ENCODE measurements around the gene MKNK2.

MKNK2 gene

DNA sequence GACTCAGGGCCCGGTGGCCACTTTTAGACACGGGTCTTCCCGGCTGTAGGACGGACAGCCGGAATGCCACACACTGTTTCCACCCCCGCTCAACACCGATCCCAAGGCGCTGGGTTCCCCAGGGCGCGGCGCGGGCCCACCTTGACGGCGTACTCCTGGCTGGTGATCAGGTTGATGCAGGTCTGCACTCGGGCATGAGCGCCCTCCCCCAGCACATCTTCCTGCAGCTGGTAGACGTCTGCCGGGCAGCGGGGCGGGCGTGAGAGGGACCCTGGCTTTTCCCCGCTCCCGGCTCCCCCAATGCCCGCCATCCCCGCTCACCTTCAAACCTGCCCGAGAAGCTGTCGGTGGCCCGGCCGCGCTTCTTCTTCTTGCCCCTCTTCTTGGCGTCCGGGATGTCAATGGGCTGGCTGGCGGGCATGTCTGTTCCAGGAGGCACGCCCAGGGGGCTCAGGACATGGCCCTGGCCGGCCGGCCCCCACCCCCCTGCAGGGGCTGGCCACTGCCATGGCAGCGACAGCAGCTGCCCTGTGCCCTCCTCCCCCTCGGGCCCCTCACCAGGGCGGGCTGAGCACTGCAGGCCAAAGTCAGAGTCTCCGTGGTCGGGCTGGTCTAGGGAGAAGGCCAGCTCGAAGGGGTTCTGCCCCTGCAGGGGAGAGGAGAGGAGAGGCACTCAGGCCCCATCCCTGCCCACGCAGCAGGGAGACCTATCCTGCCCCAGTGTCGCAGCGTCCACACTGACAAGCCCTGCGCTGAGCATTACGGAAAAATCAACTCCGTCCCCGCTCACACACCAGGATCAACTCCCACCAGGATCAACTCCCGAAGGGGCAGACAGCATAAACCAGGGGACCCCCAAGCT is 4.8 kb downstream of the MKNK2 start:
- Histone ChIP-seq H3K9me3 (ENCODE audit: control insufficient read depth, insufficient read depth, low read length) (no peaks in the 10 kb centered on the region), H3K36me3 (ENCODE audit: insufficient read depth, low read length) (peaks cover 2% of the 10 kb centered on the region; the same call in 1 of the 2 replicates), H3K4me1 (ENCODE audit: insufficient read depth, low read length) (peaks cover 6% of the 10 kb centered on the region; the same call in 1 of the 2 replicates), H3K9ac (ENCODE audit: low read depth, low read length) (no peak overlapping the region)

DNA sequence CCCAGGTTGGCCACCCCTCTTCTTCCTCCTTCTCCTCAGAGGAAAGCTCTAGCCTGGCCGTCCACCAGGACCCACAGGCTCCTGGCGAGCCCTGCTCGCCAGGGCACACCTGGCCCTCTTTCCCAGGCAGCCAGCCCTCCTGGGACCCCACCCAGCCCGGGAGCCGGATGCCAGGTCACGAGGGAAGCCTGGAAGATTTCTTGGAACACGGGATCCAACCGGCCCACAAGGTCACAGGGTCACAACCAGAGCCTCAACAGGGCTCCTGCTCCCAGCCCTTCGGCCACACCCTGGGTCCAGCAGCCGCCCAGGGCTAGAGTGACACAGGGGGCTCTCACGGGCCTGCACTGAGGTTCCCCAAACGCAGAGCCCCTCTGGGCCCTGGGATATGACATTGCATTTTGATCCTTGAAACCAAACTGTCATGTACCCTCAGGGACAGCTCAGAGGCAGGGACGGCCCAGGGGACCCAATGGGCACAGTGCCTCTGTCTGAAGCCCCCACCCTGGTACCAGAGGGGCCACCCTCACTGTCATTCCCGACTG is 5.5 kb downstream of the MKNK2 start:
- H3K4me1 ChIP-seq (ENCODE audit: insufficient read depth, low read length): peaks cover 6% of the 10 kb centered on the region; the same call in 1 of the 2 replicates
- no peaks in the 10 kb centered on the region for H3K9me3 ChIP-seq (ENCODE audit: control insufficient read depth, insufficient read depth, low read length)
- H3K9ac ChIP-seq (ENCODE audit: low read depth, low read length): no peak overlapping the region
- peaks cover 7% of the 10 kb centered on the region for H3K36me3 ChIP-seq (ENCODE audit: insufficient read depth, low read length)

DNA sequence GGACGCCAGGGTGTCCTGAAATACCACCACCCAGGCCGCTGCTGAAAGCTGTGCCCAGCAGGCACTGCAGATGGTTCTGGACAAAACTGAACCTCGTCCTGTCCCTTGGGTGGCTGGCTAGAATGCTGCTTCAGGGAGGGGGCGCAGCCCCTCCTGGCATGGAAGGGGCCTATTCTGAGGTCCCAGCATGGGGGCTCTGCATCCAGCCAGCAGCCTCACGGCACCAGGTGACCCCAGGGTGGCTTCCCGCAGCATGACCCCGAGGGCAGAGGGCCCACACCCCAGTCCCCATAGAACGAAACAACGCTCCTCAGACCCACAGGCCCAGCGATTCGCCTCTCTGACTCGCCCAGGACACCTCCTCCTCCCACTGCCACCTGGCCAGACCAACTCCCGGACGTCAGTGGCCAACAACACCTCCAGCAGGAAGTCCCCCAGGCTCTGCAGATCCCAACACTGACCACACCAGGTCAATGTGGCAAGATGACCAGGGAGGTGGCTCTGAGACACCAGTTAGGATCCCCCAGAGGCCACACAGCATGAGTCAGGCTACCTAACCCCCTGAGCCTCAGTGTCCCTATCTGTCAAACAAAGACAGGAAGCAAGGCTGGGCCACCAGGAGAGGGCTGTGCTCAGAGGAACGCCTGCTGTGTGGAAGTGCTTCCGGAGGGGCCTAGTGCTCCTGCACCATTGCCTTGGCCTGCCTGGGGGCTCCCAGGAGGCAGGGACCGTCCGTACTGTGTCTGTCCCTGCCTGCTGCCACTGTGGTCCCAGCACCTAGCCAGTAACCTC is 6.1 kb downstream of the MKNK2 start:
- Histone ChIP-seq H3K36me3 (ENCODE audit: insufficient read depth, low read length) (peaks cover 7% of the 10 kb centered on the region), H3K9me3 (ENCODE audit: control insufficient read depth, insufficient read depth, low read length) (no peaks in the 10 kb centered on the region), H3K4me1 (ENCODE audit: insufficient read depth, low read length) (peaks cover 6% of the 10 kb centered on the region; the same call in 1 of the 2 replicates), H3K9ac (ENCODE audit: low read depth, low read length) (no peak overlapping the region)

DNA sequence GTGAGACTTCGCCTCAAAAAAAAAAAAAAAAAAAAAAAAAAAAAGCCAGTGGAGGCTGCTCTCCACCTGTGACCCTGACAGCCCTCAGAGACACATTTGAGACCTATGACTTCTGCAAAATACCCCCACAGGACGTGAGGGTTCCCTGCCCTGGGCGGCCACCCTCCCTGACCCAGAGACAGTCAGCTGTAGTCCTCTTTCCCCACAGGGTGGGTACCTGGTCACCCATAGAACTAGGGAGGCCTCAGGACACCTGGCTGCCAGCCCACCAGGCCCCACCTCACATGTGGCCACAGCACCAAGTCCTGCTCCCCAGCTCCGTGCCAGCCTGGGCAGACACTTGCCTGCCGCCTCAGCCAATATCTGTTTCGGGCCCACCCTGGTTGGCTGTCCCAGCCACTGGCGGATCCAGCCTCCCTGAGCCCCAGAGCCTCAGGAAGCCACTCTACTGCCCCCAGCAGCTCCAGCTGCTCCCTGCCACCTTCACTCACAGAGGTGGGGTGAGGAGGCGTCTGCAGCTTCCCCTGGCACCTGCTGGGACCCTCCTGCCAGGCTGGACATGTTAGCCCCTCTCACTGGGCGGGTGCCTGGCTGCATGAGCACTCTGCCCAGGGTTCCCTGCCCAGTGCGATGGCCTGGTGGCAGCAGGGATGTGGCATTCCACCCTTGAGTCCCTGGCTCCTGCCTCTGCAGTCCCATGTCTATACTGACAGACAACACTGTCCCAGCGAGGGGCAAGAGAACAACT is 6.9 kb downstream of the MKNK2 start:
- H3K9ac ChIP-seq (ENCODE audit: low read depth, low read length): no peak overlapping the region
- peaks cover 6% of the 10 kb centered on the region; the same call in 1 of the 2 replicates for H3K4me1 ChIP-seq (ENCODE audit: insufficient read depth, low read length)
- H3K36me3 ChIP-seq (ENCODE audit: insufficient read depth, low read length): peaks cover 7% of the 10 kb centered on the region
- H3K9me3 ChIP-seq (ENCODE audit: control insufficient read depth, insufficient read depth, low read length): no peaks in the 10 kb centered on the region

DNA sequence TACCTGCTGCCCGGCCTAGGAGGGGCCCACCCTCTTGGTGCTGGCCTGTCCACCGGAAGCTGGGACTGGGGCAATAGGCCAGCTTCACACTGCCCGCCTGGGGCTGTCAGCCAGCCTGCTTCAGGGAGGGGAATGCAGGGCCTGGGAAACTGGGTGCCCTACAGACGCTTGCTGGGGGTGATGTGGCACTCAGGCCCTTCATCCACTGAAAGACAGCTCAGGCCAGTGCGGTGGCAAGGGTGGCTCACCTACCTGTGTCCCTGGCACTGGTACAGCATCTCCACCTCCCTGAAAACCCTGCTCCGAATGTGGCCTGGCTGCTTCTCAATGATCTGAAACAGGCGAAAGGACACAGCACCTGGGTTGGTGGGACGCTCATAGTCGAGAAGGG is 7.8 kb downstream of the MKNK2 start:
- peaks cover 6% of the 10 kb centered on the region; the same call in 1 of the 2 replicates for H3K4me1 ChIP-seq (ENCODE audit: insufficient read depth, low read length)
- H3K36me3 ChIP-seq (ENCODE audit: insufficient read depth, low read length): peaks cover 7% of the 10 kb centered on the region
- H3K9me3 ChIP-seq (ENCODE audit: control insufficient read depth, insufficient read depth, low read length): no peaks in the 10 kb centered on the region
- no peak overlapping the region for H3K9ac ChIP-seq (ENCODE audit: low read depth, low read length)

DNA sequence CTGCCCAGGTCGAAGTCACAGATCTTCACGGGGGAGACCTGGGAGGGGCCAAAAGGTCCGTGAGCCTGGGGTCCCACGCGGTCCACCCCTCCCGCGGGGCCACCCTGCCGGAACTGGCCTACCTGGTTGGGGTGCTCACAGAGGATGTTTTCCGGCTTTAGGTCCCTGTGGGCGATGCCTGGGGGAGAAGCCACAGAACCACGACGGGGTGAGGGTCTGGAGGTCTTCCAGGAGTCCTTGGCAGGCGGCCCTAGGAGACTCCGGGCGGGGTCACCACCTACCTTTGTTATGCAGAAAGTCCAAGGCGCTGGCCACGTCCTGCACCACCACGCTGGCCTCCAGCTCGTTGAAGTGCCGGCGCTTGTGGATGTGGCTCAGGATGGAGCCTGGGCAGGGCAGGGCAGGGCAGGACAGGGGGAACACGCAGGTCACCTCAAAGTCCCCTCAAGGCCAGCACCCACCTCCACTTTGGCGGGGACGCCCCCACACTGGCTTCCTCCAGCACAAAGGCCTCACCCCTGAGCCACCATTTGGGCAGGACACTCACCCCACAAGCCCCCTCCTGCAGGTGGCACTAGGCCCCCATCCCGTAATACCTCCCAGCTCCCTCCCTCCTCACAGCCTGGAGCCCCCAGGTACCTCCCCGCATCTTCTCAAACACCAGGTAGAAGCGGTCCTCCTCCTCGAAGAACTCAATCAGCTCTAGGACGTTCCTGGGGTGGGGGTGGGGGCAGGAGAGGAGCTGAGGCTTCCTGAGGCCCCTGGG is 8.4 kb downstream of the MKNK2 start:
- H3K4me1 ChIP-seq (ENCODE audit: insufficient read depth, low read length): peaks cover 6% of the 10 kb centered on the region; the same call in 1 of the 2 replicates
- peaks cover 7% of the 10 kb centered on the region for H3K36me3 ChIP-seq (ENCODE audit: insufficient read depth, low read length)
- H3K9ac ChIP-seq (ENCODE audit: low read depth, low read length): peak overlapping the region; percentile 36
- no peaks in the 10 kb centered on the region for H3K9me3 ChIP-seq (ENCODE audit: control insufficient read depth, insufficient read depth, low read length)

DNA sequence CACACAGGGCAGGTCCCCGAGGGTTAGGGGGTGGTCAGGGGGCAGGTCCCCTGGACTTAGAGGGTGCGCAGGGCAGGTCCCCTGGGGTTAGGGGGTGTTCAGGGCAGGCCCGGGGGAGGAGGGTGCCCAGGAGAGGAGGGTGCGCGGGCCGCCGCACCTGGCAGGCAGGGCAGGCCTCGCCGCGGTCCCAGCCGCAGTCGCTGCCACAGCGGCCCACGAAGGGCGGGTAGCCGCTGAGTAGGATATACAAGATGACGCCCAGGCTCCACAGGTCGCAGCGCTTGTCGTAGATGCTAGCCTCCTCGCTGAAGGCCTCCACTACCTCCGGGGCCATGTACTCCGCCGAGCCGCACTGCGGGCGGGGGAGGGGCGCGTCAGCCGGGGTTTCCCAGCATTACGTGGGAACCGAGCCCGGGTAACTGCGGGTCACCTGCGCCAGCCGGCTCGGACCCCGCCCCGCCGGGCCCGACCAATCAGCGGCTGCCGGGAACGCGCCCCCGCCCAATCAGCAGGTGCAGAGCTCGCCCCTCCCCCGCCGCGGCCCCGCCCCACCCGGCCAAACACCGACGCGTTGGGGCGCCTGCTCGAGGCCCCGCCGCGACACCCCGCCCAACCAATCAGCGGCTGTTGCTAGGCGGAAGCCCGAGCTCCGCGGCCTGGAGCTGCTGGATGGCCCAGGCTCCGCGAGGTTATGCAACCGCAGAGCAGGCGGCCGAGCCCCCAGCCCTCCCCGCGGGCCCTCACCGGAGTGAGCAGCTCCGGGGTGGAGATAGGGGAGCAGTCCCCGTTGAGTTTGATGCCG is 9.2 kb downstream of the MKNK2 start:
- H3K9ac ChIP-seq (ENCODE audit: low read depth, low read length): peak overlapping the region; percentile 36
- peaks cover 6% of the 10 kb centered on the region; the same call in 1 of the 2 replicates for H3K4me1 ChIP-seq (ENCODE audit: insufficient read depth, low read length)
- no peaks in the 10 kb centered on the region for H3K9me3 ChIP-seq (ENCODE audit: control insufficient read depth, insufficient read depth, low read length)
- peaks cover 7% of the 10 kb centered on the region for H3K36me3 ChIP-seq (ENCODE audit: insufficient read depth, low read length)

DNA sequence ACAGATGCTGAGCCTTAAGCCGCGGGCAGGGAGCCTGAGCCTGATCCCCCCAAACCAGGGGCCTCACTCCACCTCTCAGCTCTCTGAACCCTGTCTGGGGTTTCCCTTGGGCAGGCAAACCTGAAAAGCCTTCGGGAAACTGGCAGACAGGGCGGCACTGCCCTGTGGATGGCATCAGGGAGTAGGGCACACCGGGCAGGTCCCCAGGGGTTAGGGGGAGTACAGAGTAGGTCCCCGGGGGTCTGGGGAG is 9.7 kb downstream of the MKNK2 start:
- Histone ChIP-seq H3K9ac (ENCODE audit: low read depth, low read length) (no peak overlapping the region; the same call in 1 of the 2 replicates), H3K36me3 (ENCODE audit: insufficient read depth, low read length) (peaks cover 7% of the 10 kb centered on the region), H3K4me1 (ENCODE audit: insufficient read depth, low read length) (peaks cover 6% of the 10 kb centered on the region; the same call in 1 of the 2 replicates), H3K9me3 (ENCODE audit: control insufficient read depth, insufficient read depth, low read length) (no peaks in the 10 kb centered on the region)

DNA sequence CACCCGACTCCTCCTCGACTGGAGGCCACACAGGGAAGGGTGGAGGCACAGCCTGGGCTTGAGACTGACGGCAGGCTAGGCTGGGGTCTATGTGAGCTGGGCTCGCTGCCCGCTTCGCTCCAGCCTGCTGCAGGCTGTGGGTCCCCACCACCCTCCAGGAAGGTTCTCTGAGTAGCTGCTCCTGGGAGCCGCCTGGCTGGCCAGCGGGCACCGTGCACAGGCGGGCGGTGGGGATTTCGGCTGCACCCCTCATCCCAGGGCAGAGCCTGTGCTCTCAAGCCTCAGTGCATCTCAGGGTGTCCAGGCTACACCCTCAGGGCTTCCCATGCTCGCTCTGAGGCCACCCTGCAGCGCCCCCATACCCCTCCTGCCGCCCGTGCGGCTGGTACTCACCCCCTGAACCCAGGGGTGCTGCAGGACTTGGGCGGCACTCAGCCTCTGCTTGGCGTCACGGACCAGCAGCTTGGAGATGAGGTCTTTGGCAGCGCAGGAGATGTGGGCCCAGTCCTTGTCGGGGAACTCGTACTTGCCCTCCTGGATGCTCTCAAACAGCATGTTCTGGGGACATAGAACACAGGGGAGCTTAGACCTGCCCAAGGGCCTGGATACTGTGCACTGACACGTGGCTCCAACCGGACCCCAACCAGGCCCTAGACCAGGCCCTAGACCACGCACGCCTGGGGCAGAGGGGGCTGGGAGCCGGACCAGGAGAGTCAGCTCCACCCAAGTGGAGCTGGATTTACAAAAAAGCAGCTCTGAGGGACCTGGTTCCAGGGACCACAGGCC is 10.2 kb downstream of the MKNK2 start:
- H3K9ac ChIP-seq (ENCODE audit: low read depth, low read length): no peak overlapping the region
- peaks cover 7% of the 10 kb centered on the region for H3K36me3 ChIP-seq (ENCODE audit: insufficient read depth, low read length)
- no peaks in the 10 kb centered on the region; the same call in 1 of the 2 replicates for H3K9me3 ChIP-seq (ENCODE audit: control insufficient read depth, insufficient read depth, low read length)
- H3K4me1 ChIP-seq (ENCODE audit: insufficient read depth, low read length): peaks cover 6% of the 10 kb centered on the region; the same call in 1 of the 2 replicates

DNA sequence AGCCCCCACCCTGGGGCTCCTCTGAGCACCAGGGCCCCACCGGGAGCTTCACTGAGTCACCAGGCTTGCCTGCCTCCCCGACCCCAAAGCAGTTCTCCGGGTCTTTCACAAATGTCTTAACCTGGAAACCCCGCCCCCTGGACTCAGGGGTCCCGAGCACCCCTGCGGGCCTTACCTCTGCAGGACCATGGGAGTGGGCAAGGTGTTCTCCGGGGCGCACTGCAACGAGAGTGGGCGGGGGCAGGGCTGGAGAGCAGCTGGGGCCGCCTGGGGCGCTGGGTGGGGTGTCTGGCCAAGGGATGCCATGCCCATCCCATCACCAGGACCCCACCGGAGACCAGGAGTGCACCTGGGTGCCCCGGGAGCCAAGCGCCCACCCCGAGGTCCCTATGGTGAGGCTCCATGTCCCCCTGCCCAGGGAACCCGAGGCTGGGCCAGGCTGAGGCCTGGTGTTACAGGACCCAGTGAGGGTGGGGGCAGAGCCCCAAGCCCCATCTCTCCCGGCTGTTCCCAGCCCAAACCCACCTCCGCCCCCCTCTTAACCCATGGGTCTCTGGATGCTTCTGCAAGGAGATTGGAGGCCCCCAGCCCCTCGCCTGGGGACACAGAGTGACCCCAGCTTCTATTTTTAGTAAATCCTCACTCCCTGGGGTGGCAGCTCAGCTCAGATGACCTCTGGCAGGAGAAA is 10.9 kb downstream of the MKNK2 start:
- peaks cover 7% of the 10 kb centered on the region for H3K36me3 ChIP-seq (ENCODE audit: insufficient read depth, low read length)

DNA sequence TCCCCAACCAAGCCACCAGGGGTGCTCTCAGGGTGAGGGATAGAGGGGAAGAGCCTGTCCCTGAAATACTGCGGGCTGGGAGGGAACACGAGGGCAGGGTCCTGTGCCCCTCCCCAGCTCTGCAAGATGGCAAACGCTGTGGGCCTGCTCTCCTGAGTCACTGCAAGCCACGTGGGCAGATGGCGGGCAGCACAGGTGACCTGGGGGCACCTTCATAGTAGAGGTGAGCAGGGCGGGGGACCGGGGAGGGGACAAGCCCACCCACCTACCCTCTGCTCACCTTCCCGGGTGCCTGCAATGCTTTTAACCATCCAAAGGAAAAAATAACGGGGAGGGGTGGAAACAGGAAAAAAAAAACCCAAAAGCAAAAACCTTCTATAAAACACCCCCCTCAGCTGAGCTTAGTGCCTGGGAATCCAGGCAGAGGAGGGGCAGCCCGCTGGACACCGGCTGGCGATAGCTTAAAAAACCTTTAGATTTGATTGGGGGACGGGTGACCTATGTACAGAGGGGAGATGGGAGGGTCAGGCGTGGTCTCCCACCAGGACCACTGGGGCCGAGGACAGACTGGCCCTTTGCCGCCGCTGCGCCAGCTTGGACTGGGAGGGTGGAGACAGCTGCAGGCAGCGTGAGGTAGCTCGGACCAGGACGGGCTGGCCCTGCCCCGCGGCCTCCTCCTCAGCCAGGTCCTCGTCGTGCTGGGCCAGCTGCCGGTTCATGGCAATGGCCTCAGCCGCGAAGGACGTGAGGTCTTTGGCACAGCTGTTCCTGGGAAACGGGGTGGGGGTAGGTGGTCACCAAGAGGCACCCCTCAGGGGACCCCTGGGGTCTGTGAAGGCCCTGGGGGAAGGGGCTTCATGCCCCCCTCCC is 11.7 kb downstream of the MKNK2 start:
- H3K4me1 ChIP-seq (ENCODE audit: insufficient read depth, low read length): peaks cover 6% of the 10 kb centered on the region; the same call in 1 of the 2 replicates
- no peaks in the 10 kb centered on the region; the same call in 1 of the 2 replicates for H3K9me3 ChIP-seq (ENCODE audit: control insufficient read depth, insufficient read depth, low read length)
- no peak overlapping the region for H3K9ac ChIP-seq (ENCODE audit: low read depth, low read length)
- peaks cover 7% of the 10 kb centered on the region for H3K36me3 ChIP-seq (ENCODE audit: insufficient read depth, low read length)

More for the DNA sequence above, 10.9 kb downstream of the MKNK2 start:
- peaks cover 6% of the 10 kb centered on the region; the same call in 1 of the 2 replicates for H3K4me1 ChIP-seq (ENCODE audit: insufficient read depth, low read length)
- no peaks in the 10 kb centered on the region; the same call in 1 of the 2 replicates for H3K9me3 ChIP-seq (ENCODE audit: control insufficient read depth, insufficient read depth, low read length)
- no peak overlapping the region for H3K9ac ChIP-seq (ENCODE audit: low read depth, low read length)

All from ES-I3 (cell line).